Memory B cell (primary cell): ENCODE measurements around the gene CAV2.
A peak's percentile ranks its signal among the peaks of the same experiment; 100 is the strongest.
"Not testable (repeated sequence)": the region's sequence is repeated elsewhere in the genome, so short reads cannot be mapped to it uniquely, and the experiment has no call there.

Source experiments
- ATAC-seq: fragments of 150-1000 bp; cut with Tn5 transposase; 2 replicates; pipeline ENCODE4 v1.10.0; 2021; ENCODE audit warnings: low read depth, mild to moderate bottlenecking, moderate library complexity
- DNase-seq, 2 donors: peaks; one replicate each; pipeline ENCODE4 v3.0.0; 2022; ENCODE audit warnings: low spot score in 2 of 2
- H3K27ac Mint-ChIP-seq: one replicate; pipeline ENCODE4 v1.8.0; 2022; ENCODE audit warnings: mild to moderate bottlenecking, moderate library complexity, mixed read lengths
- H3K27me3 Mint-ChIP-seq: one replicate; pipeline ENCODE4 v1.8.0; 2022; ENCODE audit warnings: mixed read lengths
- H3K36me3 Mint-ChIP-seq: one replicate; pipeline ENCODE4 v1.8.0; 2022; ENCODE audit warnings: mild to moderate bottlenecking, mixed read lengths
- H3K4me1 Mint-ChIP-seq: one replicate; pipeline ENCODE4 v1.8.0; 2022; ENCODE audit warnings: mixed read lengths
- H3K4me3 Mint-ChIP-seq: one replicate; pipeline ENCODE4 v1.8.0; 2022; ENCODE audit warnings: mild to moderate bottlenecking, moderate library complexity, mixed read lengths
- H3K9me3 Mint-ChIP-seq: one replicate; pipeline ENCODE4 v1.8.0; 2022; ENCODE audit warnings: mixed read lengths

The CAV2 gene

DNA sequence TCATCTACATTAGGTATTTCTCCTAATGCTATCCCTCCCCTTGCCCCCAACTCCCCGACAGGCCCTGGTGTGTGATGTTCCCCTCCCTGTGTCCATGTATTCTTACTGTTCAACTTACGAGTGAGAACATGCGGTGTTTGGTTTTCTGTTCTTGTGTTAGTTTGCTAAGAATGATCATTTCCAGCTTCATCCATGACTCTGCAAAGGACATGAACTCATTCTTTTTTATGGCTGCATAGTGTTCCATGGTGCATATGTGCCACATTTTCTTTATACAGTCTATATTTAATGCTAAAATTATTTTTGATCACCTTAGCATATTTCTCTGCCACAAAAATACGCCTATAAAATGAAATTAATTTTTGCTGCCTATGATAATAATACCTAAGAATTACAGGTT, 15.1 kb upstream of the CAV2 start:
- not testable (repeated sequence) for H3K36me3 Mint-ChIP-seq, ATAC-seq

DNA sequence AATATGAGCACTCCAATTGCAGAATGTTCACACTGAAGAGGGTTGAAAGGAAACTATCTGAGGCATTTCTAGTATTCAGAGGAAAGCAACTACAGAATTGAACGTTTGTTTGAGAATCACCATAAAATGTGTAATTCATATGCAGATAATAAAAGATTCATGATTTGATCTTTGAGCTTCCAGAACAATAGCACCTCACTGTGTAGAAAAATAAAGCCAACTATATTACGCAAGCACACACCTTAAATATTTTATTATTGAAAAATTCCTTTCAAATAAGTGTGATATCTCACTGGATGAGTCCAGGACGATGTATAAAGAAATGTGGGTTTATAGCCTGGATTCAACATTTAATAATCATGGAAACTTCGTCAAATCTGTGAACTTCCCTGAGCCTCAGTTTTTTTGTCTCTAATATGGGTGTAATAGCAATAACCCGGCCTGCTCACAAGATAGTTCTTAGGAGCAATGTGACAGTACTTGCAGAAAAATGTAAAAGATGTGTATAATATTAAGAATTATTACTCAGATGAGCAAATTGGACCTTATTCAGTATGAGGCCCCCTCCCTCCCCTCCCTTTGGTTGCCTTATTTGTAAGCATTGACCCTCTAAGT, 11.5 kb upstream of the CAV2 start:
- Mint-ChIP-seq H3K27ac (no peak overlapping the region), H3K36me3 (no peaks in the 10 kb centered on the region), H3K9me3 (no peaks in the 10 kb centered on the region), H3K4me1 (no peaks in the 10 kb centered on the region), H3K27me3 (peaks cover 14% of the 10 kb centered on the region), H3K4me3 (no peak overlapping the region)
- ATAC-seq (no peak), DNase-seq (no peak)

More for the DNA sequence above, 15.1 kb upstream of the CAV2 start:
- DNase-seq, H3K4me1 Mint-ChIP-seq, H3K27ac Mint-ChIP-seq, H3K4me3 Mint-ChIP-seq, H3K9me3 Mint-ChIP-seq: not testable (repeated sequence)
- peaks cover 14% of the 10 kb centered on the region for H3K27me3 Mint-ChIP-seq

DNA sequence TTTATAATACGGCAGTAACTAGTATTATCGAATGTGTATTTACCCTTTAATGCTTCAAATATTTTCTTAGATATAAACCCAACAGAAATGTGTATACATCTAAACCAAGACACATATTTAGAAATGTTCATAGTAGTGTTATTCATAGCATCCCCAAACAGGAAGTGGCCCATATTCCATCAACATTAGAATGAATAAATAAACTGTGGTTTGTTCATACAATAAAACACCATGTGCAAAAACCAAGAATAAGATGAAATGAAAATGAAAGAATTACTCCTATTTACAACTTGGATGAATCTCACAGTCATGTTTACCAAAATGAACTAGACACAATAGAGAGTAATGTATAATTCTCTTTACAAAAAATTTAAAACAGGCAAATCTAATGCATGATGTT, 9.2 kb upstream of the CAV2 start:
- H3K9me3 Mint-ChIP-seq = no peaks in the 10 kb centered on the region
- H3K36me3 Mint-ChIP-seq = no peaks in the 10 kb centered on the region
- H3K4me1 Mint-ChIP-seq = no peaks in the 10 kb centered on the region
- no peak for ATAC-seq
- peaks cover 7% of the 10 kb centered on the region for H3K27me3 Mint-ChIP-seq
- DNase-seq = no peak
- no peak overlapping the region for H3K4me3 Mint-ChIP-seq
- no peak overlapping the region for H3K27ac Mint-ChIP-seq

DNA sequence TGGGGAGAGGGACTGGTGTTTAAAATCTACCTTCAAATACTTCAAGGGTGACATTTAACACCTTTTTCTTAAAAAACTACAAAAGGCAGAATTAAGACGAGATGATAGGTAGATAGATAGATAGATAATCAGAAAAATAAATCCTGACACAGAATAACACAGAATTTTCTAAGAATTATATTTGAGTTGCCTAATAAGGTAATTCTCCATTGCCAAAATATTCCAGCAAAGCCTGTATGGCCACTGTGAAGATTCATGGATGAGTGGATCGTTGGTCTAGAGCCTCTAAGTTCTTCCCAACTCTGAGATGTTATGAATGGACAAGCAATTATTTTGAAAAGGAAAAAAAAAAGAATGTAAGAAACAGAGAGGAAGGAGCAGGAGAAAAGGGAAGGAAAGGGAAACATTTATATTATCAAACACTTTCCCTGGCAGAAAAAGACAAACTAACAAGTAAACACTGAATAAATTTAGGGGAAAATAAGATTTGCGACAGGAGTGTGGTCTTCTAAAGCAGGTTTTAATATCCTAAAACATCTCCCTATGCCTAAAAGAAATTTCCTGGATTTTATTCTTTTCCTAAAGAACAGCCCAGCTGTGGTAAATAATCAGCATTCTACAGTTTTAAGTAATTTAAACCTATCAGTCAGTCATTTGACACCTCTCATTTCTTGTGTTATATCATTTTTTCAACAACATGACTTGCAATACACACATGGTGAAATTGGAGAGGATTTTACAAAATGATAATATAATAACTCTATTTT, 7.5 kb upstream of the CAV2 start:
- peaks cover 7% of the 10 kb centered on the region for H3K27me3 Mint-ChIP-seq
- no peak overlapping the region for H3K4me3 Mint-ChIP-seq
- ATAC-seq = no peak

DNA sequence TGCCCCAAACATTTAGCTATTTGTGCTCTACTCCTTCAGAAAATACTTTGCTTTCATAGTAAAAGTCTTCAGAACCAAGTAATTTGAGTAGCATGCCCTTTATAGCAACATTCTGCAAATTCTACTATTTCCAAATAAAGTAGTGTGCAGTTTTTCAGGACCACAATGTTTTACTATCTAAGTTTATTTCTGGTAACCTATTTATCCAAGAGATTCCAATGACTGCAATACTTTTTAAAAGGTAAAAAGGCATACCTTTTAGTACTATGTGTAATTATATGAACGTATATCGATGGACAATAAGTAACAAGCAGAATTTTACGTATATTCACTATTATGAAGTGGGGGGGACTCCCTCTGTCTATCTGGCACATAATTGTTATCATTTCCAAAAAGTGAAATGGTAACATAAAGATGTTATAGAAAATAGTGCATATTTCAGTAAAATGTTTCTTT, 6.9 kb upstream of the CAV2 start:
- H3K27me3 Mint-ChIP-seq = peaks cover 8% of the 10 kb centered on the region
- no peak for ATAC-seq
- H3K4me3 Mint-ChIP-seq = no peak overlapping the region
- H3K9me3 Mint-ChIP-seq = peaks cover 2% of the 10 kb centered on the region
- H3K27ac Mint-ChIP-seq = no peak overlapping the region
- no peaks in the 10 kb centered on the region for H3K4me1 Mint-ChIP-seq
- no peaks in the 10 kb centered on the region for H3K36me3 Mint-ChIP-seq
- DNase-seq = no peak

More for the DNA sequence above, 7.5 kb upstream of the CAV2 start:
- Mint-ChIP-seq H3K9me3 (peaks cover 2% of the 10 kb centered on the region), H3K4me1 (no peaks in the 10 kb centered on the region), H3K36me3 (no peaks in the 10 kb centered on the region), H3K27ac (no peak overlapping the region)
- DNase-seq = no peak

DNA sequence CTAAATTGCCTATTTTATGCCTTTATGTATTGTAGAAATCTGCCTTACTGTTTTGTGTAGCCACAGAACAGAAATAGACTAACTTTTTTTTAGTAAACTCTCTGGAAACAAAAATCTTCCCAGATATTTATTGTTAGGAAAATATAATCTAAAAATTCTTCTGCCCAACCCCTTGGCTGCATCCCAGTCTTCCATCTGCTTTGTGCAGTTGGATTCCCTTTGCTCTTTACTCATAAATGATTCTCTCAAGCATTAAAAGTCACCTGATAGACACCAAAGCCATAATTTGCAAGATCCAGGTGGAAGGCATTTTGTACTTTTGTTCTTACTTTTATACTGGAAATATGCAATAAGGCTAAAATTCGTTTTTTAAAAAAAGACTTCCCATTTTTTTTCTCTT, 6.1 kb upstream of the CAV2 start:
- Mint-ChIP-seq H3K27ac (no peak overlapping the region), H3K4me3 (no peak overlapping the region), H3K4me1 (peaks cover 3% of the 10 kb centered on the region), H3K27me3 (peaks cover 12% of the 10 kb centered on the region), H3K36me3 (no peaks in the 10 kb centered on the region), H3K9me3 (peaks cover 2% of the 10 kb centered on the region)
- DNase-seq = no peak
- no peak for ATAC-seq

DNA sequence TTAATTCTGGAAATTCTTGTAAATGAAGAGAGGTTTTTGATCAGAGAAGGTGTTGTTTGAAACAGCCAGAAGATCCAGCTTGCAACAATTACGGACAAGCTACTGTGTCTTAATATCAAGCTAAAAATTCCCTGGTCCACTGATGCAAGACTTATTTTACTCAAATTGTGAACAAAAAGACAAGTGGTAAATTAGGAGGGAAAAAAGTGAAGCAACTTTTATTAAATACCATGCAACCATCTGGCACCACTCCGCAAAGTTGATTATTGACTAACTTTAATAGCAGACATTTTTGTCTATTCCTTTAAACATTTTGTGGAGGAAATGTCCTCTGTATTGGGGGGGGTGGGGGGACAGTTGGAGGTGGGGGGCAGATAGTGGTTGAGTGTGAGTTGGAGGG, 5.1 kb upstream of the CAV2 start:
- Mint-ChIP-seq H3K27ac (no peak overlapping the region), H3K9me3 (peaks cover 2% of the 10 kb centered on the region), H3K27me3 (peaks cover 18% of the 10 kb centered on the region), H3K4me3 (no peak overlapping the region), H3K36me3 (no peaks in the 10 kb centered on the region), H3K4me1 (peaks cover 7% of the 10 kb centered on the region)
- no peak for ATAC-seq
- no peak for DNase-seq

DNA sequence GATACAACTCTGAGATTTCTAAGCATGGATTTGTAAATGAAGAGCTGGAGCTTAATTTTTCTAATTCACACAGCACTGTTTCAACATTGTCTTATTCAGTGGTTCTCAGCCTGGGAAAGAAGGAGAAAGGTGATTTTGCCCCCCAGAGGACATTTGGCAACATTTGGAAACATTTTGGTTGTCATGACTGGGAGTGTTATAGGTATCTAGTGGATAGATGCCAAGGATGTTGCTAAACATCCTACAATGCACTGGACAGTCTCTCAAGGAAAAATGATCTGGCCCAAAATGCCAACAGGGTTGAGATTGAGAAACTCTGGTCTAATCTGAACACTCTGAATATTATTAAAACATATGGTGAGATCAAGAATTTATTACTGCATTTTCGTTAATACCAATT, 3.8 kb upstream of the CAV2 start:
- H3K27ac Mint-ChIP-seq = no peak overlapping the region
- H3K36me3 Mint-ChIP-seq = peaks cover under 1% of the 10 kb centered on the region
- no peak for DNase-seq
- no peak for ATAC-seq
- no peak overlapping the region for H3K4me3 Mint-ChIP-seq
- H3K4me1 Mint-ChIP-seq = peaks cover 15% of the 10 kb centered on the region
- H3K9me3 Mint-ChIP-seq = peaks cover 2% of the 10 kb centered on the region
- H3K27me3 Mint-ChIP-seq = peaks cover 21% of the 10 kb centered on the region

DNA sequence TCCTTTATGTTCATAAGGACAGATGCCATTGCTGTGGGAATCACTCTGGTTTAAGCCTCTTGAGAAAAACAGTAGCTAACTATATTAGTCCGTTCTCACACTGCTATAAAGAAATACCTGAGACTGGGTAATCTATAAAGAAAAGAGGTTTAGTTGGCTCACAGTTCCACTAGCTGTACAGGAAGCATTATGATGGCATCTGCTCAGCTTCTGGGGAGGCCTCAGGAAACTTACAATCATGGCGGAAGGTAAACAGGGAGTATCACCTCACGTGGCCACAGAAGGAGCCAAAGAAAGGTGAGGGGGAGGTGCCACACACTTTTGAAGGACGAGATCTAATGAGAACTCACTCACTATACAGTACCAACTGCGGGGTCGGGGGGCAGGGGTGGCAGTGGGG, 2.9 kb upstream of the CAV2 start:
- H3K27me3 Mint-ChIP-seq = peaks cover 22% of the 10 kb centered on the region
- H3K4me3 Mint-ChIP-seq = no peak overlapping the region
- H3K27ac Mint-ChIP-seq = no peak overlapping the region
- no peak for ATAC-seq
- H3K36me3 Mint-ChIP-seq = peaks cover 1% of the 10 kb centered on the region
- H3K9me3 Mint-ChIP-seq = peaks cover 2% of the 10 kb centered on the region
- DNase-seq = no peak
- H3K4me1 Mint-ChIP-seq = peaks cover 16% of the 10 kb centered on the region

DNA sequence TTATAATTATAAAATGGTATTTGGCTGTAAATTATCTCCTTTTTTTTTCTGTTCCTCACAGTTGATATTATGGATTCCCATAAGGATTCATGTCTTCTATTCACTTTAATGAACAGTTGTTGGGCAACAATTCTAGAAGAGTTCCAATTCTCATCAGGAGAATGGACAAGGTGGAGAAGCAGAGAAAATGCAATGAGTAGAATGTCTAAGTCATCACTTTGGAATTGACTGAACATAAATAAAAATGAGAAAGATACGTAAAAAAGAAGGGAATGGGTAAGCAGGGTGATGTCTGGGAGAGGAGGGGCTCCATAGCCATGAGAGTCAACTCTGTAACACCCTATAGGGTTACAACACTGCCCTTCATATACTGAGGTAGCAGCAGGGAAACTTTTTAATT, 1.8 kb upstream of the CAV2 start:
- no peak overlapping the region for H3K27ac Mint-ChIP-seq
- ATAC-seq (no peak), DNase-seq (no peak)
- no peak overlapping the region for H3K4me3 Mint-ChIP-seq
- peaks cover 16% of the 10 kb centered on the region for H3K4me1 Mint-ChIP-seq
- peaks cover 1% of the 10 kb centered on the region for H3K36me3 Mint-ChIP-seq
- H3K9me3 Mint-ChIP-seq = peaks cover 2% of the 10 kb centered on the region
- peaks cover 22% of the 10 kb centered on the region for H3K27me3 Mint-ChIP-seq

DNA sequence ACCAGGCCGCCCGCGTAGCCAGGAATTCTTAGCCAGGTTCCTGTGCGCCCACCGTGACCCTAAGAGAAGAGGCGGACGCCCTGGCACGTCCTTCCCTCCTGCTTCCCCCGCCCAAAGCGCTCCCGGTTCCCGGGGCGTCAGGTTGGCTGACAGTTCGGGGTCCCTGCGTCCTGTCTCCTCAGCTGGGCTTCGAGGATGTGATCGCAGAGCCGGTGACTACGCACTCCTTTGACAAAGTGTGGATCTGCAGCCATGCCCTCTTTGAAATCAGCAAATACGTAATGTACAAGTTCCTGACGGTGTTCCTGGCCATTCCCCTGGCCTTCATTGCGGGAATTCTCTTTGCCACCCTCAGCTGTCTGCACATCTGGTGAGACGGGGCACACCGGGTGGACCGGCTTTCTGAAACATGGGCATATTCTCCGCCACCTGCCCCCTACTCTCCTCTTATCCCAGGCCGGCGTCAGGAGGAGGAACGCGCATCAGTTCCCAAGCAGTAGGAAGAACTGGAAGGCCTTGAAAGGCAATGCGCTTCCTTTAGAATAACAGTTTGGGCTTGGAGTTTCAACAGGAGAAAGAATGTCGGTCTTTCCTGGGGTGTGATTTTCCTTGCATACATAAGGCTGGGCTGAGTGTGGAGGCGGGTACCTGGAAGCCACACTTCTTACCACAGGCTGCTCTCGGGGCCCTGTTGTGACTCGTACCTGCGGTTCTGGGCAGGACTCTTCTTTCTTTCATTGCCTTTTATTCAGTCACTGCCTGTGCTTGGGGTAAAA, 728 bp downstream of the CAV2 start:
- peaks cover 3% of the 10 kb centered on the region for H3K9me3 Mint-ChIP-seq
- peak; percentile 46 for ATAC-seq
- peak in 1 of 2 donors; percentile 19 for DNase-seq
- H3K36me3 Mint-ChIP-seq = peaks cover 1% of the 10 kb centered on the region
- H3K27ac Mint-ChIP-seq = no peak overlapping the region
- H3K4me3 Mint-ChIP-seq = peak overlapping the region; percentile 75
- peaks cover 25% of the 10 kb centered on the region for H3K27me3 Mint-ChIP-seq
- peaks cover 16% of the 10 kb centered on the region for H3K4me1 Mint-ChIP-seq

DNA sequence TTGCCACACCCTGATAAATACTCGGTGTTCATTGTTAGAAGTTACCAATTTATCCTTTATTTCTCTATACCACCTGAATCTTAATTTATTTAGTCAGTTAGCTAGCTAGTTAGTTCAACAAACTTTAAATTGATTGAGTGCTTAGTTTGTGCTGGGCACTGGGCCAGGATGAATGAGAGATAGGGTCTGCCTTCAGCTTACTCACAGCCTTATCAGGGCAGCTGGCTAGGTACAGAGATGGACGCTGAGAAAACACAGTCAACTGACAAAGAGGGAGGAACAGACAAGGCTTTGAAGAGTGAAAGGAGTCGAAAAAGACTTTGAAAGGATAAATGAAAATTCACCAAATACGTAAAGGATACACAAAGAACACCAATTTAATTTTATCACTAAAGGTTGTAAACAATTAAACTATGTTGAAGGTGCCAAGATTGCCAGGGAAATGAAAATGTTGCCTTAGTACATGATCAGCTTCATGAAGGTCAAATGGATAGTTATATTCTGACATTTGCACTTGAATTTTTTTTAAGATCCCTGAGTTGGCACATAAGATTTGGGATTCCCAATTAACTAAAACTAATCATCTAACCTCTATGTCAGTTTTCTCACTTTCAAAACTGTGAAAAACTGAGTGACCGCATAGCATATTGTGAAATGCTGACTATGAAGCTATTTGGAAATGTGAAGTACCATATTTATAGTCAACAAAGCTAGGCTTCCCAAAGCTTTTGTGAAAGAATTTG, 2.1 kb downstream of the CAV2 start:
- H3K27ac Mint-ChIP-seq = no peak overlapping the region
- no peak for ATAC-seq
- no peak for DNase-seq
- H3K9me3 Mint-ChIP-seq = peaks cover 3% of the 10 kb centered on the region
- no peak overlapping the region for H3K4me3 Mint-ChIP-seq
- H3K27me3 Mint-ChIP-seq = peaks cover 25% of the 10 kb centered on the region
- H3K4me1 Mint-ChIP-seq = peaks cover 16% of the 10 kb centered on the region
- H3K36me3 Mint-ChIP-seq = peaks cover 1% of the 10 kb centered on the region

DNA sequence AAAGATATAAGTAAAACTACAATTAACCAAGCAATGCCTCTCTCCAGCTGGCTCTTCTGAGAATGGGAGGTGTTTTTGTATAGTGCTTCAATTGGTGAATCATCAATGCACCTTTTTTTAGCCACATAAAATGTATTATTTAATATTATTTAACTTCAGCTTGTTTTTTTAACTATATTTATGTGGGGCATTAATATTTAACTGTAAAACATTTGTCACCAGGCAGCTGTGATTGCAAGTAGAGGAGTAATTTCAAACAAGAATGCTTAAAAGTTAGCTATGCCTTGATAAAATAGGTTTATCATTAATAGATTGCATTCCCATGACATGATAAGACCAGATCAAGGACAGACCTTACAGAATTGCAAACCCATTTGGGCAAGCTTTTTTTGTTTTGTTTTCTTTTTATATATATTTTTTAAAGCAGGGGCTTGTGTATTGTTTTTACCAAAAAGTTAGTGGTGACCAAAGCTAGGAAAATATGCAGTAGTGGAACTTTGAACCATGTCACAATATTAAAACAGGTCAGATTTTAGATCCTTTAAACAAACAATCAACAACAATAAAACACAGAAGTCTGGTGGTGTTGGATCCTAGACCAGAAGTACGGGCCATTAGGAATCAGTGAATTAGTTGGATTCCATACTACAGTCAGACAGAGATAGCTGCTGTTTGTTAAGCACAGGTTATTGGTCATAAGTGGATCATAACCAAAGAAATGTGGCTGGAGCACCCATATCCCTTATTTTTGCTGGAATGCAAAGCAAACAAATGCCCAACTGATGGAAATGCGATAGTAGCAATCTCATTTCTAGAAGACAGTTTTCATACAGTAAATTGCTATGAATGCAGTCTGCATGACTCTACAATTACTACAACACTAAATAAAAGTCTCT, 2.9 kb downstream of the CAV2 start:
- H3K36me3 Mint-ChIP-seq = peaks cover 1% of the 10 kb centered on the region
- DNase-seq = no peak
- peaks cover 23% of the 10 kb centered on the region for H3K27me3 Mint-ChIP-seq
- H3K4me3 Mint-ChIP-seq = no peak overlapping the region
- H3K27ac Mint-ChIP-seq = no peak overlapping the region
- ATAC-seq = no peak
- H3K4me1 Mint-ChIP-seq = peaks cover 16% of the 10 kb centered on the region
- H3K9me3 Mint-ChIP-seq = peaks cover 1% of the 10 kb centered on the region
